Activated gamma-delta T cell treated with Interleukin-2 at 50 U/mL for 16 hours (primary cell): Measurements from ENCODE around the gene CBFA2T3.

Source experiments
- DNase-seq: peaks from one replicate; pipeline ENCODE4 v3.0.0-alpha.2; 2020

Gene CBFA2T3

DNA sequence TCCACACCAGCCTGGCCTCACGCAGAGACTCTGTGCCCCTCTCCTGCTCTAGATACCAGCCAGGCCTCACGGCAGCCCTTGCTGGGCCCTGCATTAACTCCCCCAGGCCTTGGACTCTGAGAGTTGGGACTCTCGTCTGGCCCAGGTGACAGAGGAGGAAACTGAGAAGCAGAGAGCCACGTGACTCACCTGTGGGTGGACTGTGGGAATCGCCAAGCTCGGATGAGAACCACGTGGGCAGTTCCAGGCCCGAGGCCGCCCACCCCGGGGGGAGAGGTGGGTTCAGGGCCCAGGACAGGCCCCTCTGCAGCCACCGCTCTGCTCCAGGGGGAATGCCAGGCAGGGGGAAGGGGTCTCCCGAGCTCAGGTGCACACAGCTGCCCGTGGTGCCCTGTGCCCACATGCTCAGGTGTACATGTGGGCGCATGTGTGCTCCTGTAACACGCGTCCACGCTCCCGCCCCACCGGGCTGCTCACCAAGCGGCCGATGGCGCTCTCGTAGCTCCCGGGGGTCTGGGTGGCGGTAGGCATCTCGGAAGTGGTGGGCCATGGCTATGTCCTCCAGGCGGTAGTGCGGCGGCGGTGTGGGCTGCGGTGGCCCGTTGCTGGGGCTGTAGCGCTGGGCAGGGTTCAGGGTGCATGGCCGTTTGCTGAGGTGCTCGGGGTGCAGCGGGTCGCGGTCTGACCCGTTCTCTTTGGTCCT lies 92.3 kb downstream of the CBFA2T3 start:
- DNase-seq, result no peak

DNA sequence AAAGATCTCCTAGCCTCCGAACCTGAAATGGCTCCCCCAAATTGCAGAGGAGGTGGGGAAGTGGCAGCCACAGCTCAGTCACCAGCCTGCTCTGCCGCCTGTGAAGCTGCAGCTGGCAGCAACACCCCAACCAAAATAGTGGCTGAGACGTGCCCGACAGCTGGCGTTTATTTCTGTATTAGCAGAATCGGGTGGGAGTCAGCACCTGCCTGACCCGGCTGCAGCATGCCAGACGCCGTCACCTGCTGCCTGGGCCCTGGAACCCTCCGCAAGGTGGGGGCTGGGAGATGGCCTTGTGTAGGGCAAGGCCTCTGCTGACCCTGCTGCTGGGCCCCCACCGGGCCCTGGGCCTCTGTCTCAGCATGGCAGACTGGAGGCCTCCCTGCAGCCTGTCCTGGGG lies 93.1 kb downstream of the CBFA2T3 start:
- no peak for DNase-seq

DNA sequence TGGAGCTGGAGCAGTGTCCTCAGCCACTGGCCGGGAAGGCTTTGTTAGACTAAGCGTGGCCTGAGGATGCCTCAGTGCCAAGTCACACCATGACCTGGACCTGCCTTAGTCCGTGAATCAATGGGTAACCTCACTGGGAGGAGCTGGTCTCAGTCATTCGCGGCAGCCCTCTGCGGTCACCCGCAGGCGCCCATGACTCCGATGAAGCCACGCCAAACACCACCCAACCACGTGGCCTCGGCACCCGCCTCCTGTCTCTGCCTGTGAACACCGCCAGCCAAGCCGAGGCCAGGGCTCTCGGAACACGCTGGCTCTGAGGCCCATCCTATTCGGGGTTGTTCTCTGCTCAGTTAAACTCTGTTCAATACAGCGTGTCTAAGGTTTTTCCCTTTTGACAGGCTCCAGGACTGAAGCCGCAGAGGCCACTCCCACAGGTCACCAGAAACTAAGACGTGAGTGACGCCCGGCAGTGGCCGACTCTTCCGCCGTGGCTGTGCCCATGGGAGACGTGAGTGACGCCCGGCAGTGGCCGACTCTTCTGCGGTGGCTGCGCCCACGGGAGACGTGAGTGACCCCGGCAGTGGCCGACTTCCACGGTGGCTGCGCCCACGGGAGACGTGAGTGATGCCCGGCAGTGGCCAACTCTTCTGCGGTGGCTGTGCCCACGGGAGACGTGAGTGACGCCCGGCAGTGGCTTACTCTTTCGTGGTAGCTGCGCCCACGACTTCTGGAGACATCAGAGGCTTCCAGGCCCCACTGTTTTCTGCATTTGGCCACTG lies 93.7 kb downstream of the CBFA2T3 start:
- no peak for DNase-seq

DNA sequence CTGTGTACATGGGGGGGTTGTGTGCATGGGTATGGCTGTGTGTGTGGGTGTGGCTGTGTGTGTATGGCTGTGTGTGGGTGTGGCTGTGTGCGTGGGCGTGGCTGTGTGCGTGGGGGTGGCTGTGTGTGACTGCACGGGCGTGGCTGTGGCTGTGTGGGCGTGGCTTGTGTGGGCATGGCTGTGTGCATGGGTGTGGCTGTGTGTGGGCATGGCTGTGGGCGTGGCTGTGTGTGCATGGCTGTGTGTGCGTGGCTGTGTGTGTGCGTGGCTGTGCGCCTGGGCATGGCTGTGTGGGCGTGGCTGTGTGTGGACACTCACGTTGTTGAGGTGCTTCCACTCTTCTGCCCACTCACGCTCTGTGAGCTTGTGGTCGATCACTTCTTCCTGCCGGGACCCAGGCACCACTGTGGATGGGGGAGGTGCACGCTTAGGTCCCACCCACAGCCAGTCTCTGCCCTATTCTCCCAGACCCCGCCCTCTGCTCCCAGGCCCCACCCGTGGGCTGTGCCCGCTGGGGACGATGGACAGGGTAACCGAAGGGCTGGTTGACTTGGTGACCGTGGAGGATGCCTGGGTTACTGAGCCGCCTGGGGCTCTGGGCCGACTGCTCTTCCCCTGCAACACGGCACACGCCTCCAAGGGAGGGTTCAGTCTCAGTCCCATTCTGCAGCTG lies 94.5 kb downstream of the CBFA2T3 start:
- DNase-seq, result no peak

DNA sequence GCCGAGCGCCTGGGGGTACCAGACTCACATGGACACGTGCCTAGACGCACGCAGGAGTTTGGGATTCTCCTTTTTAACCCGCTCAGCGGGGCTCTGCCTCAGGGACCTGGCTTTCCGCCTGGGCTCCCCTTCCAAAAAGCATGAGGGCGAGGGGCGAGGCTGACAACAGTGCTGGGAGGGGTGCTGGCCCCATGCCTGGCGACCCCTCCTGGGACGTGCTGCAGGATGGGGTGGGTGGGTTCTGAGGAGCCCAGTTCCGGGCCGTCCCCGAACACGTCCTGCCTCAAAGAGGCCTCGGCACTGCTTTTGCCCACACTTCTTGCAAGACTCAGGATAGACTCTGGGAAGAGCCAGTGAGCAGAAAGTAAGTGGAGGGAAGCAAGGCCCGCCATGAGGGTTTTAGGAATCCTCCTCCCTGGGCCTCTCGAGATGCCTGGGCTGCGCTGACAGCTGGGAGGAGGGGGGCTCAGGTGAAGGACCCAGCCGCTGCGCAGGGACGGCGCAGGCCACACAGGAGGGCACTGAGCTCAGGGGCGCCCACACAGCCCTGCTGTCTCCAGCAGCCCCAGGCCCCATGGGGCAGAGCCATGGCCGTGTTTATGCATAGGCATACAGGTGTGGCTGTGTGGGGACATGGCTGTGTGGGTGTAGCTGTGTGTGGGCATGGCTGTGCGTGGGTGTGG lies 95.2 kb downstream of the CBFA2T3 start:
- DNase-seq, result no peak

DNA sequence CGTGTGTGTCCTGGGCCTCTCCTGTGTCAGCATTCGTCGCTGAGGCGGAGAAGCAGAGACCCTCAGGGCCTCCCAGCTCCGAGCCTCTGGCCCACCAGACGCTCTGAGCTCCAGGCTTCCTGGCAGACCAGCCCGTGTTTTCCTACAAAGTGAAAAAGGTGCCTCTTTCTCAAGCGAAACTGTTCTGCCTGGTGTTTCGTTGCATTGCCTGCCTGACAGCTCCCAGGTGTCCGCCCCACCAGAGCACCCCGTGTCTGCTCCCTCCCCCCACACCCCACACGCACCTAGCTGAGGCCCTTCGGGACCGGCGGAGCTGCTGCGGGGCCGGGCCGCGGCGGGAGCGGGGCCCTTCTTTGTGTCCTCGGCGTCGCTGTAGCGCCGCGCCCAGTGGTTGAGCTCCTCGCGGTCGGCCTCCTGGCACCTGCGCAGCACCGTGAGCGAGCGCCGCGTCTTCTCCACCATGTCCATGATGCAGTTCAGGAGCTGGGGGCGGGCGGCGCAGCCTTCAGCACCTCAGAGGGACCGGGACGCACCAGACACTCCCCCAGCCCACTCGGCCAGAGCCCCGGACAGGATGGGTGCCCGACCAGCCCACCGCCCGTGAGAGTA lies 95.9 kb downstream of the CBFA2T3 start:
- DNase-seq, result no peak

DNA sequence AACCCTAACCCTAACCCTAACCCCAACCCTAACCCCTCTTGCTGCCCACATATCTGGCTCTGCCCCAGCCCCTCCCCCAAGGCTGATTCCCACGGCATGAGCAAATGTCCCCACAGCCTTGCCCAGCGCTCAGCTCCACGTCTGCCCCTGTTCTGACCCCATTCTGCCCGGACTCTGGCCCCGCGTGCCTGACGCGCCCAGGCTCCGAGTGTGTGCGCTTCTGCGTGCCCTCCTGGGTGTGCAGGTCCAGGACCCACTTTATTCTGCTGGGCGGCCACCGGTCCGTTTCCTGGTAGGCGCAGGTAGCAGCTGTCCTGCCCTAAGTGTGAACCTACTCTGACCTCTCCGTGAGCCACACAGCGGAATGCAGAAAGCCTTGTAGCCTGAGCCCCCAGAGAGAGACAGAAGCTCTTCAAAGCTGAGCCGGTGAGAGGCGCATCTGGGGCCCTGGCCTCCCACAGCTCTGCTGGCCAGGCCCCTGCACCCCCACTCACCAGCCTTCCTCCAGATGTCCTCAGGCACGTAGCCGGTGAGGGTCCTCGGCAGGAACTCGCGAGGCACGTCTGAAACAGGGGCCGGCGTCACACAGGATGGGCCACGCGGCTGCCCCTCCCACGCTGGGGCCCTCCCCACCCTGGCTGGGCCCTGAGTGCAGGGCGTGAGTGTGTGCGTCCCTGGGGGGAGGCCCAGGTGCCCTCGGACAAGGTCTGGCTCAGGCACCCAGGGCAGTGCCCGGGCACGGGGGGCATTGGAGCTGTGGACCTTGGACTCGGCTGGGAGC lies 96.6 kb downstream of the CBFA2T3 start:
- no peak for DNase-seq

DNA sequence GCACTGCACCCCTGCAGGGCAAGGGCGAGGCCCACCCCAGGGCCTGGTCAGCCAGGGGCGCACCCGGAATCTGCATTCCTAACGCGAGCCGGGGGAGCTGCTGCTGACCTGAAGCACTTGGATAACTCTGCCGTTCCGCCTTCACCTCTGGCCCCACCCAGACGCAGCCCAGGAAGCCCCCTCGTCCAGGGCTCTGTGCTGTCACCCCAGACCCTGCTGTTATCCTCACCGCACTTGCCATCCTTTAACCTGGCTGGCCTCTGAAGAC lies 97.3 kb downstream of the CBFA2T3 start:
- no peak for DNase-seq

DNA sequence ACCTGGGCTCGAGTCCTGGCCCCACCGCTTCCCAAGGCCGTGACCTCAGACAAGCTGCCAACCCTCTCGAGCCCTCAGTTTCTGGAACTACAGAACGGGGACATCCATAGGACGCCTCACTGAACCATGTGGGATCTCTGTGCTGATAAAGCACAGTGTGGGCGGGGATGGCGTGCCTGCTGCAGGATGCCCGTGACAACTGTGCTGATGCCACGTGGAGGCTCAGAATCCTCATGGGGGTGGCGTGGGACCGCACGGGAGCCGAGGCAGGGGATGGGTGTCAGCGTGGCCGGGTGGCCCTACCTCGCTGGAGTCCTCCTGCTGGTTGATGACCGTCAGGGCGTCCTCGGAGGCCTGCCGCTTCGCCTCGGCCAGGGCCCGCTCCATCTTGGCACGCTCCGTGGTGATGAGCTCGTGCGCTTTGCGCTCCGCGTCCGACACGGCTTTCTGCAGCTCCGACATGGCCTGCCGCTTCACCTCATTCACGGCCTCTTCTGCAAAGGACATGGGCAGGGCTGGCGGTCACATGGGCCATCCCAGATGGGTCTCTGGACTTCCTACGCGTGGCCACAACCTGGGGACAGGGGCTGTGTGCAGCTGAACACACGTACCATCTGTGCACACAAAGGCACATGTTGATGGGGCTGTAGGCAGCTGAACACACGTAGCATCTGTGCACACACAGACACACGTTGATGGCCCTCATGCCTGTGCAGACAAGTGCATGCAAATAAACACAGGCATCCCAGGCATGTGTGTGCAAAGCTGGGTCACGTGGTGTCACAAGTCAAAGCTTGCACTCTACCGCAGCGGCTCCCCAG lies 97.8 kb downstream of the CBFA2T3 start:
- DNase-seq, result no peak

DNA sequence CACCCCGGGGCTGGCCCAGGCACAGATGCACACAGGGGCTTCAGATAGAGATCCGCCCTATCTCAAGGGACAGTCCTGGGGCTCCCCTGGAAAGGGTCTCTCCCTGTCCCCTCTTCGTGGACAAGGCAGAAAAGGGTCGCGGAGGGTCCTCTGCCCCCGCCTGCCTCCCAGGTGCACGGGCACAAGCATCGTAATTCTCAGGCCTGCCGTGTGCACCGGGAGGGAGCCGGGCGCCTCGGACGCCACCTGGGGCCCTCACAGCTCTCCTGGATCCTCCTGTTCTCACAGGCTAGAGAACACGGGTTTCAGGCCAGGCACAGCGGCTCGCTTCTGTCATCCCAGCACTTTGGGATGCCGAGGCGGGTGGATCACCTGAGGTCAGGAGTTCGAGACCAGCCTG lies 98.7 kb downstream of the CBFA2T3 start:
- DNase-seq, result no peak

DNA sequence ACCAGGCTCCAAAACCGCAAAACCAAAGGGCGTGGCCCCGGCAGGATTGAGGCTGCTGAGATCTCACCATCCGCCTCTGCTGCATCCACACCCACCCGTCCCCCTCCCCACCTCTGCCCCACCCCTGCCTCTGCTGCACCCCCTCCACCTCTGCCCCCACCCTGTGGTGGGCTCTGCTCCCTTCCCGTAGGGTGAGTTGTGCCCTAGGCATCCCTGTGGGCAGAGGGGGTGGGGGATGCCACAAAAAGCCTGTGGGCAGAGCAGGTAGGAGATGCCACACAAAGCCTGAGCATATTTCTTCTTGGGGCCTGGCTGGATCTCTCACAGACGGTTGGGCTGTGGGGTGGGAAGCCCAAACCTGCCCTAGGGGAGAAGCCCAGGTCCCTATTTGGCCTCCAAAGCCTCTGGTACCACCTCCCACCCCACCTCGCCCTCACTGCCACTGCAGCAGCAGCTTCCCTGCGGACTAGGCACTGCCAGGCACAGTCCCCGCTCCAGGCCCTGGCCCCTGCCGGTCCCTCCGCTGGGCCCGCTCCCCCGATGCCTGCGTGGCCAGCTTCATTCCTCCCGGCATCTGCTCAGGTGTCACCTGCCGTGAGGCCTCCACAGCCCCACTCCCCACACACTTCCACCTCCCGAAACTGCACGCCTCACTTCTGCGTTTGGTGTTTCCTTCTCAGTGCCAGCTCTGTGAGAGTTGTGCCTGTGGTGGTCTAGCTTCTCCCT lies 99.3 kb downstream of the CBFA2T3 start:
- no peak for DNase-seq

DNA sequence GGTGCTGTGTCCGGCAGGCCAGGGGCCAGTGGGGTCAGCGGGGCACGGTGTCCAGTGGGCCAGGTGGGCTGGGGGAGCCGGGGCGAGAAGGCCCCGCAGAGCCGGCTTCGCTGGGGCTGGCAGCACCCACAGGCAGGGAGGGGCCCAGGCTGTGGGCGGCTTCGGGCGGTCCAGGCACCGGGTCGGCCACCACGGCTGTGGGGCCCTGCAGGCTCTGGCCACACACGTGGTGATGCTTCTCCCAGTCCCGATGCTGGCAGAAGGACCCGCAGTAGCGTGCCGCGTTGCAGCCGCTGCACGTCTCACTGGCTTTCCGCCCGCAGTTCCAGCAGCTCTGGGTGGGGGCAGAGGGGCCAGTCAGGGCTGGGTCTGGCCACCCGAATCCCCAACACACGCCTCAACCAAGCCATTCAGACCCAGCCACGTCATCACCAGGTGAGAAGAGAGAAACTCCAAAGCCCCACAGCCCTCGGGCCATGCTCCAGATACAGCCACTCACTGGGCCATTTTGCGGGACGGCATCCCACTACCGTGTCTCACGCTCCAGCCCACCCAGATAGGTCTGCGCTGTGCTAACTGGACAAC lies 100.0 kb downstream of the CBFA2T3 start:
- DNase-seq, result no peak

DNA sequence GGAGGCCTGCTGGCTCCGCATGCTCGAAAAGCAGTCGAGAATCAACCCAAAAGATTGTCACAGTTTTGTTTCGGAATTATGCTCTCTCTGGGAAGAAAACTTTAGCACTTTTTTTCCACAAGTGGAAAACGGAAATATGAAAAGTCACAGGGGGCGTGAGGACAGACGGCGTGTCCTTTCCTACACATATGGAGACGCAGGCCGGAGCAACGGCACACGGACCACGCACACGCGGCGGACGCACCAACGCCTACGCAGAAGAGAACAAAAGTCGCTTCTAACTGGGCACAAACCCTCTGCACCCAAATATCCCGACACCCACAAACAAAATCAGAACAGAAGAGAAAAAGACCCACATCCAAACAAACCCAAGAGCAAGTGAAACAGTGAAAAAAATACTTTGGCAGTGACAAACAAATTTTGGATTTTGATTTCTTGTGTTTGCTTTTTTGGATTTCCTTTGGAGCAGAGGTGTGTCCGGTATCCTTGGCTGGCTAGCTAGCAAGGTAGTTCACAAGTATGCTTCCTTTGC lies 101.2 kb downstream of the CBFA2T3 start:
- no peak for DNase-seq

DNA sequence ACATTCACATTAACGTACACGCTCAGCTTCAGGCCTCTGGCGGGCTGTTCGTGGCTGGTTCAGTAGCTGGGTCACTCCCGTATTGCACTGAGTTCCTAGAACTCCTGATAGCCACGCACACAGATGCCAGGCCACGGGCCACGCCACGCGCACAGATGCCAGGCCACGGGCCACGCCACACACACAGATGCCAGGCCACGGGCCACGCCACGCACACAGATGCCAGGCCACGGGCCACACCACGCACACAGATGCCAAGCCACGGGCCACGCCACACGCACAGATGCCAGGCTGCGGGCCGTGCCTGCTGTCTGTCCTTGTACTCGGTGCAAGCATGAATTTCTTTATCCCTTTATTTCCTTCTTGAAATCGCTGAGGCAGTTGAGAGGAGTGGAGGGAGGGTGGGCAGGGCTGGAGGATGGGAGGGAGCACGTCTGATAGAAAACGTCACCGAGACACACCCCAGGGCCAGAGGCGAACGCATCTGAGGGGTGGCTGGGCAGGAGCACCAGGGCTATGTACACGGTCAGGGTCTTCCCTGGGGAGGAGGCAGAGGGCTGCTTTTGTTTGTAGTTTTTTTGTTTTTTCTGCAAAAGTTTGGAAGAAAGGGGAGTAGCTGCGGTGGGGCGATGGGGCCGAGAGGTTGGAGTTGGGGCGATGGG lies 101.9 kb downstream of the CBFA2T3 start:
- DNase-seq, result no peak

DNA sequence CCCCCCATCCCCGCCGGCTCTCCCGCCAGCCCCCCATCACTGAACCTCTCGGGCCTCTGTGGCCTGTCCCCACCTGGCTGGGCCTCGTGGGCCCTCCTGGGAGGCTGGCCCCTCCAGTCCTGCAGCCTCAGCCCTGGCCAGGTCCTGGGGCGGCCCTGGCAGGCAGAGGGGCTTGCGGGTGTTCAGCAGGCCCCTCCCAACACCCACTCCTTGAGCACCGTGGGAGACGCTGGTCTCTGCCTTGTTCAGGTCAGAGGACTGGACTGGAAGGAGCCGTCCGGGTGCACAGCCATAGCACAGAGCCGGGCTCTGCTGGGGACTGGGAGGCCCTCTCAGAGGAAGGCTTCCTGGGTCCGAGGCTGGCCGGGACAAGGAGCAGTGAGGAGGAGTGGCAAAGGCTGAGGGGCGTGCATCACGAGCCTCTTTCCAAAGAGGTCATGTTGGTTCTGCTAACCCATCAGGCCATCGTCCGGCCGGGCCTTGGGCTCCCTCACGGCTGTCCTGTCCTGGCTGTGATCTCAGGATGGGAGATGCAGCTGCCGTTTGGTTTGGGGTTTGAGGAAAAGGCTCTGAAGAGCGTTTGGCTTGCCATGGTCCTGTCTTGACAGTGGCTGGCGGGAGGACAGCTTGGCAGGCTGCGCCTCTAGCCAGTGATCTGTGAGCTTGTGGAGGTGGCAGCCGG lies 104.2 kb downstream of the CBFA2T3 start:
- DNase-seq, result no peak

DNA sequence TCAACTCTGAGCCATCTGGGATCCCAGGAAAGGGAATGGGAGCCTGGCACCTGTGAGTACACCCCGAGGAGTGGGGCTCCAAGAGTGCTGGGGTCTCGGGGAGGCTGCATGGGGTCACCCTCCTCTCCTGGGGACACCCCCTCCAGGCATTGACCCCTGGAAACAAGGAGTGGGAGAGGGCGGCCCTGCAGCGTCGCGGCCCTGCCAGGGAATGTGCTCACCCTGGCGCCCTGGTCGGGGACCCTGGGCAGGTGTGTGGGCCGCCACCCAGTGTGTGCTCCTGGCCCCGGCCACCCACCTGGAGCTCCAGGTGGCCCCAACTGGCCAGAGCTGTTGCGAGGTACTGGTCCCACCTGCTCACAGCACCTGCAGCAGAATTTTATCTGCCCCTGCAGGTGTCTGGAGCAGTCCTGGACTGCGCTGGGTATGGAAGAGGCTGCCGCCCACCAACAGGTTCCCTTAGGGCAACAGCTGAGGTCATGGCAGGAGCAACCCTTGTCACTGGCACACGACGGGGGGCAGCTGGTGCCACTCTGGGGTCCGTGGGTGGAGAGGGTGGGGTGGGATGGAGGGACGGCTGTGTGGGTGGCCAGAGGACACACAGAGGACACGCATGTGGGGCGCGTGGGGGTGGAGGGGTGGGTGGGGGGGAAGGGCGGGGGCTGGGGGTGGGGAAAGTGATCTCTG lies 105.1 kb downstream of the CBFA2T3 start:
- DNase-seq, result no peak

DNA sequence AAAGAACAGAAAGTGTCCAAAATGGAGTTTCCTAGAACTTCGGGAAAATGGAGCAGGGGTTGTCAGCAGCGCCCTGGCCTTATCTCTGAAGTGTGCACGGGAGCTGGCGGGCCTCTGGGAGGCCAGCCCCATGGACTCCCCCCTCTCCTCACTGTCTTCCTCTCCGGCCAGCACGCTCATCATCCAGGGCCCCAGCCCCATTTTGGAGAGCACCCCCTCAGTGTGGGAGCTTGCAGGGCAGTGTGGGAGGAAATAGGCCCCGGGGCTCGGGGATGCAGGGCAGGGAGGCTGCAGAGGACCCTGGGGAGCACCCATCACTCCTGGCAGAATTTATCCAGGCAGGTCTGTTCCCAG lies 105.7 kb downstream of the CBFA2T3 start:
- DNase-seq, result no peak

DNA sequence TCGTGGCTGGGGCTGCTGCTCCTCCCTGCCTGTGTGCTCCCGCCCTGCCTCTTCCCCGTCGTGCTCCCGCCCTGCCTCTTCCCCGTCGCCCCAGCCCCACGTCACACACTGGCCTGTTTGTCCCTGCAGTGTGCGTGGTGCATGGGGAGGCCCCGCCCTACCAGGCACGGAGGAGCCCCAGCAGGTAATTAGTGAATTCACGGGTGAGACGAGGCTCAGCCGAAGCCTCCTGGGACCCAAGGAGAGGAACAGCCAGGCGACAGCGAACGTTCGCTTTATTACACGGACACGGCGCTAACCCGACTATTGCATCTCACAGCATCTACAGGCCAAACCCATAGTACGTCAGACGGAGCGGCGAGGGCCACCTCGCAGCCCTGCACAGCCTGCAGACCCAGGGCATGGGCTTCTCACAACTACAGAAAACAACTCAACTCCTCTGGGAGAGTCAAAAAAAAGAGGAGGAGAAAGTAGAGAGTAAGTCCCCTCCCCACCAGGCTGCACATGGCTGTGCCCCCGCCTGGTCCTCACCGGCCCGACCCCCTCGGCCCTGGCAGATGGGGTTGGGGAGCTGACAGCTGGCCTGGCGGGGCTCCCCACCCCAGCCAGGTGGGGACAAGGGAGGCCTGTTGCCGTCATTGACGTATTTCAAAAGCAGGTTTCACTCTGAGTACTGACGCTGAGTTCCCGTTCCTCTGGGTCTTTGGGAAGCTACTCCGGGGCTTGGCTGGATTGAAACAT lies 106.2 kb downstream of the CBFA2T3 start:
- no peak for DNase-seq
